ENCODE measurements around the gene MCTP1.

DNA sequence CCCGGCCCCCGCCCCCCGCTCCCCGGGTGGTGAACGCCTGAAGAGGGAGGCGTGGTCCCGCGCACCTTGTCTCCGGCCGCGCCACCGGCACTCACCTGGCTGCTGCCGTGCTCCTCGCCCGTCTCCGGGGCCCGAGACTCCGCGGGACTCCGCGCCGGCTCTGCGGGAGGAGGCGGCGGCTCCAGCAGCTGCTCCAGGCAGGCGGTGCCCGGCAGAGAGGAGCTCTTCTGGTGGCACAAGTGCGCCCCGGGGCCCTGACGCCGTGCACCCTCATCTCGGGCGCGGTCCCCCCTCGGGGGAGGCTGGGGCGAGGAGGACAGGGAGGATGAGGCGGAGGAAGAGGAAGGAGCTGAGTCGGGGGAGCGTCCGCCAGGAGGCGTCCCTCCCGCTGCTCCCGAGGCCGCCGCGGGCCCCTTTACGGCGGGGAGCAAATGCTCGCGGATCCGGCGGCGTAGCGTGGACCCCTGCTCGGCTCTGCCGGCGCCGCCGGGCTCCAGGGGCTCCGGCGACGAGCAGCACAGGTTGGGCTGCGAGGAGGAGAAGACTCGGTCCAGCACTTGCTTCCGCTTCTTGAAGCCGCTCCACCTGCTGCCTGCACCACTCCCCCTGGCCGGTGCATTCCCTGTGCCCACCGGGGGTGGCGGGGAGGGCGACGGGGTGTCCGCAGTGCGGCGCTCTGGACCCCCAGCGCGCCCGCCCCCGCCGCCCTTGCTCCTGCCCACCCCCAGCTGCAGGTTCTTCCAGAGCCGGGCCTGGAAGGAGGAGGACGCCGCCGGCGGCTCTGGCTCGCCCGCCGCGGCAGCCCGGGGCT is 928 bp downstream of the MCTP1 start:
- TF ChIP-seq POLR2AphosphoS5 (IDR thresholded peaks at IDR 0.05), result no peak
- no peak for TF ChIP-seq POLR2A (IDR thresholded peaks at IDR 0.05)
